Stimulated activated CD4-positive, alpha-beta T cell treated with anti-CD3 and anti-CD28 coated beads, Interleukin-12 subunit alpha, Interleukin-12 subunit beta, amount 100 ng/mL, for 24 hours (primary cell): ENCODE results near the gene NIPSNAP2.
"Not testable (repeated sequence)": the region's sequence is repeated elsewhere in the genome, so short reads cannot be mapped to it uniquely, and the experiment has no call there.

Experiments used
- DNase-seq, 2 experiments: peaks; one replicate each; pipeline ENCODE4 v3.0.0-alpha.2; 2020; ENCODE audit warnings: low read depth in 2 of 2

Gene NIPSNAP2

DNA sequence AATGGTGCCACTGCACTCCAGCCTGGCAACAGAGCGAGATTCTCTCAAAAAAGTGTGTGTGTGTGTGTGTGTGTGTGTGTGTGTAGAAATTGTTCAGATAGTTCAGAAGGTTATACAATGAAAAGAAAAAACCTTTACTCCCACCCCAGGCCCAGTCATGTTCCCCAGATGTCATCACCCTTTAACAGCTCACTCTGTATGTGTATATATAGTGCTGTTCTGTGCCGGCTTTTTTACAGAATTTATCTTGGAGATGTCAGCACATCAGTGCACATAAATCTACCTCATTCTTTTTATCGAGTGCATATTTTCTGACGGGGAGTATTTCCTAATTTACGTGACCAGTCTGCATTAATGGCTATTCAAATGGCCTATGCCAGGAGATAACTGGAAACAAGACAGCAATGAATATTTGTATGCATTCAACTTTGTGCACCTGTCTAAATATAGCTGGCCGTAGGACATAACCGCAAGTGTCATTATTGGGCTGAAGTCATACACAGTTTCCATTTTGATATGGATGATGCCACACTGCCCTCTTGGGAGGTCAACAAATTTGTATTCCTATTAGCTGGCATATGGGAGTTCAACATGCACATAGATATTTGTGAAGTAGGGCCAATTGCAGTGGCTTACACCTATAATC lies 11.7 kb downstream of the NIPSNAP2 start:
- DNase-seq, result no peak

GRCh38 chr7:55977831-55978230 lies 13.4 kb downstream of the NIPSNAP2 start:
- no peak for DNase-seq

GRCh38 chr7:55980266-55980665 lies 15.9 kb downstream of the NIPSNAP2 start:
- DNase-seq, result no peak

DNA sequence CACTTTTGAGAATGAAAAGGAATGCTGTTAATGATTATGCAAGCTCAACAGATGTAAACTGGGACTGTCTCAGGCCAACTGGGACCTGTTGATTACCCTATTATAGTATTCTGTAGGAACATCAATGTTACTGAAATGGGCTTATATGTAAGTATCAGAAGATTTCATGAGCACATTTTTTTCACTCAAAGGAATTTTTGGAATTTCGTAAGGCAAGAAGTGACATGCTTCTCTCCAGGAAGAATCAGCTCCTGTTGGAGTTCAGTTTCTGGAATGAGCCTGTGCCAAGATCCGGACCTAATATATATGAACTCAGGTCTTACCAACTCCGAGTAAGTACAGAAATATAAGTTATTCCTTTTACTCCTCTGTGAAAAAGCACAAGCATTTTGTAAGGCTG lies 19.2 kb downstream of the NIPSNAP2 start:
- no peak for DNase-seq

DNA sequence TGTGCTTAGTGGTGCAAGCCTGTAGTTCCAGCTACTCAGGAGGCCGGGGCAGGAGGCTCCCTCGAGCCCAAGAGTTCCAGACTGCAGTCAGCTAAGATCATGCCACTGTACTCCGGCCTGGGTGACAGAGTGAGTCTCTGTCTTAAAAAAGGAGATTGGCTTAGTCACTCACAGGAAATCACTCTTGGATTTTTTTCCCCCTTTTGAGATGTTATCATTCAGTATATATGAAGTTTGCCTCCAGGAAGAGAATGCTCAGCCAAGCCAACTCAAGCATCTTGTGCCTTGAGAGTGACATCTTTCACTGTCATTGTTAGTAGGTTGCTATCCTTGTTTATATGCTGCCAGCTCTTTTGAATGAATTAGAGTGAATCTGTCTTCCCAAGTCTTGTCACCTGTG lies 28.0 kb downstream of the NIPSNAP2 start:
- DNase-seq, result no peak

GRCh38 chr7:55996856-55997500 lies 32.6 kb downstream of the NIPSNAP2 start:
- no peak for DNase-seq

- no peak for DNase-seq
Measured at GRCh38 chr7:56003749-56004148, 39.4 kb downstream of the NIPSNAP2 start.

DNA sequence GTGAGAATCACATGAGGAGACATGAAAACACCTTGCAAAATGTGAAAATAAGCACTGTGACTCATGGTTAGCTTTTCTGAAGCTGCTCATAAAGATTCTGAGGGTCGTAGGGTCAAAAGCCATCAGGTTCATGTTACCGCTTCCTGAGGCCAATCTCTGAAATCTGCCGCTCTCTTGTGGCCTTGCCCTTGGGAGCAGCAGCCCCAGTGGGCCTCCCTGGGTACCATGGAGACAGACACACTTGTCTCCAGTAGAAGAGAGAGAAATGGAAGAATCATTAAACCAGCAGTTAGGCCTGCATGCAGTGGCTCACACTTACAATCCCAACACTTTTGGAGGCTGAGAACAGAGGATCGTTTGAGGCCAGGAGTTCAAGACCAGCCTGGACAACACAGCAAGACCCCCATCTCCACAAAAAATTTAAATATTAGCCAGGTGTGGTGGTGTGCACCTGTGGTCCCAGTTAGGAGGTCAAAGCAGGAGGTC lies 42.8 kb downstream of the NIPSNAP2 start:
- DNase-seq, result no peak

DNA sequence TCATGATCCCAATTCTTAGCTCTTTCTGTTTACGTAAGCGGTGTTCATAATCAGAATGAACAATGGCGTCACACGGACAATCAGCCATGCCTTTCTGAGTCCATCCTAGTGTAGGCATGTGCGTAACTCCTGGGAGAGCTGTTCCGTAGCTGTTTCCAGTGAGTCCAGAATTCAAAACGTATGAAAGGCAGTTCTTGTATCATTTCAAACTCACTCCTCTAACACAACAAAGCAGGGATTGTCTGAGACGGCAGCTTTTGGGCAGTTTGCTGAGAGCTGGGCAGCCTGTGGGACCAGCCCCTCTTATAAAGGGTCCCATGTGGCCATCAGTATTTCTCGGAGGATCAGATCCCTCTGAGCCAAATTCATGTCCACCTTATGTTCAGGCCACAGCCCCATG lies 43.5 kb downstream of the NIPSNAP2 start:
- no peak for DNase-seq

GRCh38 chr7:56009695-56010094 lies 45.3 kb downstream of the NIPSNAP2 start:
- DNase-seq, result no peak

GRCh38 chr7:56017015-56017414 lies 52.6 kb downstream of the NIPSNAP2 start:
- not testable (repeated sequence) for DNase-seq

GRCh38 chr7:56019501-56019900 lies 55.1 kb downstream of the NIPSNAP2 start:
- DNase-seq, result no peak

- no peak for DNase-seq
Measured at GRCh38 chr7:56023500-56023899, 59.1 kb downstream of the NIPSNAP2 start.

- no peak for DNase-seq
Measured at GRCh38 chr7:56026538-56026937, 62.2 kb downstream of the NIPSNAP2 start.

DNA sequence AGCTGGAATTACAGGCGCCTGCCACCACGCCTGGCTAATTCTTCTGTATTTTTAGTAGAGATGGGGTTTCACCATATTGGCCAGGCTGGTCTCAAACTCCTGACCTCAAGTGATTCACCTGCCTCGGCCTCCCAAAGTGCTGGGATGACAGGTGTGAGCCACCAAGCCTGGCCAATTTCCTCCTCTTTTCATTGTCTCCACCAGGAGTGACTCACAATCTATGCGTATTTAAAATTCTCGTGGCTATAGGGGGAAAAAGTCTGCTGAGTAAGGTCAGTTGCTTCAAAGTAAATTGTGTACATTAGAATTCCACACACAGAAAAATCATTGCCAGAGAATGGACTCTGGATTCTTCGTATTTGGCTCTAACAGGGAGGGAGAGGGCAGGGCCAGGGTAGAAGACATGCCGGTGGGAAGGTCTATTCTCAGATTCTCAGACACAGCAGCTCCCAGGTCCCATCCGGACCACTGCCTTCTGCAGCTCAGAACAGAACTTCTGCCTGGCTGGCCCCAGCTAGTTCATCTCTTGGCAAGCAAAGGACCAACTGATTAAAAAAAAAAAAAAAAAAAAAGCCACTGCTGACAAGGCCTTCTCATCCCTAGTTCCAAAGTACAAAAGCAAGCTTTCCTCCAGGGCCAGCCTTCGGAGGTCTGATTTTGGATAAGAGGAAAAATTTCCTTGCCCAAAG lies 64.7 kb downstream of the NIPSNAP2 start:
- no peak for DNase-seq

- DNase-seq, result no peak
Measured at GRCh38 chr7:56030340-56030739, 66.0 kb downstream of the NIPSNAP2 start.

- not testable (repeated sequence) for DNase-seq
Measured at GRCh38 chr7:56031556-56031955, 67.2 kb downstream of the NIPSNAP2 start.

- DNase-seq, result not testable (repeated sequence)
Measured at GRCh38 chr7:56032578-56032977, 68.2 kb downstream of the NIPSNAP2 start.

GRCh38 chr7:56033671-56034432 lies 69.5 kb downstream of the NIPSNAP2 start:
- peak; percentile 33 to 51 for DNase-seq

DNA sequence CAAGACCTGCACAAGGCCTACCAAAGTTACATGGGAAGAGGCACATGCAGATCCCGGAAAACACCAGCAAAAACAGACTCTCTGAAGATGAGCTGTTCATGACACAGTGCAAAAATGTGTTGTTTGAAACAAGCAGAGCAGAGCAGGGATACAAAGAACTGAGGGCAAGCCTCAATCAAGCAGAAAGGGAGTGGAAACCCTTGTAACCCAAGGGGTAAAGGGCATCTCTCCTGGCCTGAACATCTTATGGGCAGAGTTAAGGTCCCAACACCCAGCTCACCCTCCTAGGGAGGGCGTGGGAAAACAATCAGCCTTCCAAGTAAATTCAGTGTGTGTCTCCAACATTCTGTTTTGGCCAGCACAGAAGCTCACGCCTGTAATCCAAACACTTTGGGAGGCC lies 76.3 kb downstream of the NIPSNAP2 start:
- DNase-seq, result no peak

GRCh38 chr7:56045758-56046157 lies 81.4 kb downstream of the NIPSNAP2 start:
- DNase-seq, result not testable (repeated sequence)
